K562 (cell line): Measurements from ENCODE around the gene RAB1B. TPM values are rescaled to one million over a fixed set of nuclear protein-coding genes. Genes with fewer than 3 reads are reported as not detected.

Experiments used
- ATAC-seq: fragments of 200-7000 bp; cut with Tn5 transposase; 3 replicates; pipeline ENCODE4 v1.9.1; 2020; ENCODE audit warnings: moderate library complexity
- BruUV-seq: library from RNA; stranded (reverse); fragments of 400-500 nt; replicated peaks from 2 replicates; lab custom pipeline; 2021; lab: Mats Ljungman, UMichigan
- CTCF ChIA-PET: fragments of 300-600 bp; formaldehyde crosslinking; extraction: SDS; loops from one replicate; lab custom pipeline; 2021; ENCODE audit warnings: low intra/inter-chr PET ratio; lab: Yijun Ruan, JAX
- POLR2A ChIA-PET: fragments of 300-600, 350-650 bp; sonication (Branson Sonifier 250); formaldehyde crosslinking; extraction: SDS; loops from one replicate; lab custom pipeline; 2021; ENCODE audit warnings: antibody characterized with exemption, inconsistent platforms; lab: Yijun Ruan, JAX
- DNase-seq, 4 experiments: peaks; one replicate each; pipeline versions ENCODE4 v3.0.0 to v3.0.0-alpha.2; 2011 to 2018; ENCODE audit warnings: low spot score in 3 of 4, mixed read lengths in 3 of 4; ENCODE audit errors: extremely low read depth in 1 of 4
- FAIRE-seq: peaks from 2 replicates; lab custom pipeline; 2011; peaks lifted over from hg19 to GRCh38; lab: Jason Lieb, UNC
- H2AFZ ChIP-seq: 2 replicates; pipeline ENCODE4 v1.6.0; 2011; ENCODE audit warnings: low read depth, low read length, control low read depth, inconsistent platforms
- H3K27ac ChIP-seq: fragments of 200-600 bp; 3 replicates; pipeline ENCODE4 v1.8.0; 2011; ENCODE audit warnings: low read depth, mild to moderate bottlenecking, control low read depth, inconsistent platforms, low read length, moderate library complexity, mixed read lengths; ENCODE audit errors: extremely low read depth
- H3K27me3 ChIP-seq, 2 experiments: fragments of 300-600 bp in 1 of 2; 2 replicates in 1 of 2; 3 replicates in 1 of 2; pipeline versions ENCODE4 v1.6.0 to v1.8.0; 2011; ENCODE audit warnings: inconsistent platforms in 2 of 2, low read length in 2 of 2, mild to moderate bottlenecking in 1 of 2, mixed read lengths in 1 of 2, moderate library complexity in 1 of 2; ENCODE audit not compliant: control insufficient read depth in 2 of 2, insufficient read depth in 2 of 2
- H3K36me3 ChIP-seq: fragments of 300-600 bp; 3 replicates; pipeline ENCODE4 v1.8.0; 2011; ENCODE audit warnings: mild to moderate bottlenecking, low read length, inconsistent platforms; ENCODE audit not compliant: control insufficient read depth, insufficient read depth
- H3K4me1 ChIP-seq, 2 experiments: fragments of 200-600 bp in 1 of 2; replicated peaks in 1 of 2; 2 replicates in 1 of 2; 3 replicates in 1 of 2; pipeline versions ENCODE4 v1.5.1 to v1.8.0; 2011; ENCODE audit warnings: inconsistent platforms in 2 of 2, low read length in 2 of 2, mild to moderate bottlenecking in 1 of 2, mixed read lengths in 1 of 2, moderate library complexity in 1 of 2; ENCODE audit not compliant: control insufficient read depth in 2 of 2, insufficient read depth in 2 of 2
- H3K4me2 ChIP-seq: 2 replicates; pipeline ENCODE4 v1.6.1; 2011; ENCODE audit warnings: low read length, control low read depth, inconsistent platforms, mixed read lengths; ENCODE audit not compliant: insufficient read depth
- H3K4me3 ChIP-seq: fragments of 200-600 bp; sonication (generic), shearing (Covaris generic); 2 replicates; pipeline ENCODE4 v1.5.1; 2016; ENCODE audit warnings: control low read depth, inconsistent platforms
- H3K79me2 ChIP-seq: fragments of 200-600 bp; 3 replicates; pipeline ENCODE4 v1.8.0; 2011; ENCODE audit warnings: low read length, inconsistent platforms; ENCODE audit not compliant: control insufficient read depth, insufficient read depth
- H3K9ac ChIP-seq, 2 experiments: 2 replicates each; pipeline versions ENCODE4 v1.6.0 to v1.6.1; 2011; ENCODE audit warnings: low read depth in 2 of 2, low read length in 2 of 2, control low read depth in 1 of 2, inconsistent platforms in 1 of 2, mild to moderate bottlenecking in 1 of 2, mixed read lengths in 1 of 2; ENCODE audit not compliant: insufficient read depth in 1 of 2
- H3K9me1 ChIP-seq: one replicate; pipeline ENCODE4 v1.6.0; 2011; ENCODE audit warnings: inconsistent platforms, mild to moderate bottlenecking, low read length, moderate library complexity; ENCODE audit not compliant: control insufficient read depth, insufficient read depth
- H3K9me3 ChIP-seq: replicated peaks from 2 replicates; pipeline ENCODE4 v1.5.1; 2011; ENCODE audit warnings: low read depth, low read length, inconsistent platforms; ENCODE audit not compliant: control insufficient read depth, insufficient read depth
- H4K20me1 ChIP-seq: replicated peaks from 2 replicates; pipeline ENCODE4 v1.6.1; 2011; ENCODE audit warnings: low read length, inconsistent platforms, mixed read lengths; ENCODE audit not compliant: control insufficient read depth, insufficient read depth
- CBX3 ChIP-seq, 2 experiments: IDR thresholded peaks; 1 replicate in 1 of 2; 2 replicates in 1 of 2; pipeline ENCODE4 v1.6.1; 2012; ENCODE audit warnings: inconsistent platforms in 2 of 2, low read length in 2 of 2, borderline replicate concordance in 1 of 2, control low read depth in 1 of 2
- CCAR2 ChIP-seq: fragments of 200-400 bp; formaldehyde crosslinking; IDR thresholded peaks from 2 replicates; pipeline ENCODE4 v1.6.1; 2017; ENCODE audit warnings: mild to moderate bottlenecking, low read depth, low read length
- GABPB2 ChIP-seq: fragments of 250-450 bp; sonication (Bioruptor Pico); conservative IDR thresholded peaks from 2 replicates; pipeline ENCODE4 v1.5.1; 2021; ENCODE audit warnings: mild to moderate bottlenecking
- HOMEZ ChIP-seq: fragments of 250-450 bp; sonication (Bioruptor Pico); IDR thresholded peaks from 2 replicates; pipeline ENCODE4 v1.4.0; 2020; ENCODE audit warnings: mild to moderate bottlenecking, moderate library complexity
- KDM2B ChIP-seq: fragments of 250-450 bp; sonication (Bioruptor Pico); IDR thresholded peaks from 2 replicates; pipeline ENCODE4 v1.8.0; 2021; ENCODE audit warnings: mild to moderate bottlenecking, moderate library complexity
- MTA2 ChIP-seq: fragments of 450-650 bp; IDR thresholded peaks from 2 replicates; pipeline ENCODE4 v1.6.1; 2016; ENCODE audit warnings: low read depth
- NCOA2 ChIP-seq, 2 experiments: fragments of 450-650 bp; IDR thresholded peaks; 2 replicates each; pipeline ENCODE4 v1.6.1; 2018; ENCODE audit warnings: mild to moderate bottlenecking in 2 of 2, moderate library complexity in 1 of 2; ENCODE audit not compliant: partially characterized antibody in 2 of 2
- POU5F1 ChIP-seq: fragments of 150-350 bp; IDR thresholded peaks from 2 replicates; pipeline ENCODE4 v1.6.1; 2014; ENCODE audit warnings: borderline replicate concordance, low read length, low read depth, mild to moderate bottlenecking; ENCODE audit not compliant: partially characterized antibody
- RBM25 ChIP-seq: fragments of 200-400 bp; formaldehyde crosslinking; IDR thresholded peaks from 2 replicates; pipeline ENCODE4 v1.6.1; 2018; ENCODE audit warnings: low read length, low read depth, moderate library complexity; ENCODE audit not compliant: severe bottlenecking
- SMAD1 ChIP-seq: fragments of 150-350 bp; IDR thresholded peaks from 2 replicates; pipeline ENCODE4 v1.6.1; 2014; ENCODE audit warnings: low read length, low read depth; ENCODE audit not compliant: partially characterized antibody
- SREBF2 ChIP-seq: sonication (generic); formaldehyde crosslinking; IDR thresholded peaks from 2 replicates; pipeline ENCODE4 v1.4.0; 2020; ENCODE audit warnings: mild to moderate bottlenecking, missing genetic modification reagents
- TOE1 ChIP-seq, 2 experiments: fragments of 450-650 bp in 1 of 2; sonication (generic) in 1 of 2; formaldehyde crosslinking in 1 of 2; IDR thresholded peaks; 2 replicates each; pipeline versions ENCODE4 v1.7.1 to v1.8.0; 2016 to 2022; ENCODE audit warnings: borderline replicate concordance in 2 of 2, mild to moderate bottlenecking in 2 of 2, antibody characterized with exemption in 1 of 2, inconsistent platforms in 1 of 2, low read depth in 1 of 2, missing genetic modification reagents in 1 of 2, moderate library complexity in 1 of 2
- ZNF518B ChIP-seq: fragments of 250-450 bp; sonication (Bioruptor Pico); IDR thresholded peaks from 2 replicates; pipeline ENCODE4 v1.5.0; 2021; ENCODE audit warnings: mild to moderate bottlenecking, moderate library complexity
- WGBS: fragments of 100-300 bp; shearing (Covaris generic); methylation state at CpG from one replicate; pipeline ENCODE4 v1.1.6; 2016; ENCODE audit warnings: low coverage, mixed read lengths; ENCODE audit not compliant: insufficient coverage; ENCODE audit errors: missing lambda C conversion rate; 5-methylcytosine and 5-hydroxymethylcytosine counted together
- in situ Hi-C: fragments of 300-500 bp; cut with MboI; formaldehyde crosslinking; loops from 4 replicates; pipeline ENCODE4 v1.15.0; 2018; ENCODE audit warnings: inconsistent platforms, mixed read lengths
- intact Hi-C: fragments of 100-400 bp; cut with micrococcal nuclease; formaldehyde crosslinking; loops from 2 replicates; pipeline ENCODE4 v1.14.2; 2022
- polyA plus RNA-seq, 8 experiments: library from polyadenylated mRNA; depleted of rRNA in 4 of 8; stranded (reverse) in 5 of 8; unstranded in 3 of 8; fragments of >200 nt; fragmentation: Nextera tagmentation in 2 of 8; fragmentation: Illumina TruSeq in 1 of 8; extraction: Ambion mirVana in 2 of 8; extraction: Trizol in 1 of 8; gene quantifications; 2 replicates each; pipeline versions ENCODE4 v1.2.1 to v1.2.3, GENCODE V29; 2011 to 2014; ENCODE audit warnings: inconsistent platforms in 1 of 8, missing spikeins in 1 of 8
- total RNA-seq, 7 experiments: library from RNA; depleted of rRNA in 6 of 7; stranded (reverse); fragments of >200 nt in 6 of 7; fragmentation: Illumina TruSeq in 2 of 7; extraction: Trizol in 2 of 7; gene quantifications; 2 replicates each; pipeline versions ENCODE4 v1.2.1 to v1.2.3, GENCODE V29; 2011 to 2021; ENCODE audit warnings: low replicate concordance in 1 of 7

The RAB1B gene
- total and polyA plus RNA-seq, 9 of the 15 experiments (the other 6 are each of a cell fraction or from before 2014, with no cell fraction given), result 5.6 to 146 (median 98.6) TPM

GRCh38 chr11:66287211-66287888 lies 18.9 kb downstream of the RAB1B start:
- Histone ChIP-seq H3K9me1 (peaks cover 4% of the 10 kb centered on the region), H3K9me3 (no peaks in the 10 kb centered on the region), H3K79me2 (peaks cover 24% of the 10 kb centered on the region), H2AFZ (no peak overlapping the region), H3K9ac (peak overlapping the region; percentile 93 to 100; a peak in 3 of 4 replicates), H3K27ac (no peak overlapping the region), H3K36me3 (peaks cover 37% of the 10 kb centered on the region; the same call in 2 of the 3 replicates), H3K4me1 (peaks cover 21 to 66% of the 10 kb centered on the region in 2 experiments), H4K20me1 (peaks cover 13% of the 10 kb centered on the region), H3K4me3 (no peak overlapping the region), H3K27me3 (no peaks in the 10 kb centered on the region), H3K4me2 (peak overlapping the region; percentile 100)
- no peak for ATAC-seq
- CTCF ChIA-PET, result interaction anchor here (1.2 kb wide), 1 partner anchor 64 kb away, joined by 3 read pairs; no protein-coding TSS in a partner anchor
- no TSS peak for BruUV-seq
- in situ Hi-C loops, result no loop called here
- no peak for DNase-seq
- intact Hi-C loops, result no loop called here
- POLR2A ChIA-PET, result interaction anchor here (0.6 to 2.6 kb wide), 6 partner anchors 10 to 74 kb away, joined by 3 to 18 read pairs (median 3); no protein-coding TSS in a partner anchor
- no peak for FAIRE-seq
- 84% methylated on average over 10 of the region's 10 CpGs for WGBS
- TF ChIP-seq CCAR2, result no peak
- no peak for TF ChIP-seq MTA2
- TF ChIP-seq HOMEZ (CRISPR knock-in tag), result no peak
- no peak for TF ChIP-seq NCOA2 (IDR thresholded peaks at IDR 0.05; ENCODE audit: partially characterized antibody in 2 of 2)
- no peak for TF ChIP-seq SREBF2 (CRISPR knock-in tag)
- TF ChIP-seq RBM25, result no peak
- TF ChIP-seq GABPB2 (CRISPR knock-in tag), result no peak
- no peak for TF ChIP-seq KDM2B
- no peak for TF ChIP-seq POU5F1
- TF ChIP-seq SMAD1, result no peak
- no peak for TF ChIP-seq TOE1 (IDR thresholded peaks at IDR 0.05; ENCODE audit: borderline replicate concordance)
- no peak for TF ChIP-seq TOE1 (CRISPR knock-in tag; IDR thresholded peaks at IDR 0.05; ENCODE audit: borderline replicate concordance, low read depth)
- no peak for TF ChIP-seq ZNF518B (CRISPR knock-in tag)
- no peak for TF ChIP-seq CBX3 (IDR thresholded peaks at IDR 0.05; ENCODE audit: borderline replicate concordance in 1 of 2, low read length in 2 of 2)
